Measurements from ENCODE around the gene VSX2. TPM values are rescaled to one million over a fixed set of nuclear protein-coding genes. Genes with fewer than 3 reads are reported as not detected.

Gene VSX2
- total RNA-seq, 1 donor from 2014 or later = not detected

- intact Hi-C loops (cut with micrococcal nuclease) = loop anchor here (1.0 to 5.0 kb wide), 5 partner anchors 46 to 579 kb away; partner anchors contain the start of genes ALDH6A1, DLST, ISCA2 and LIN52
- peaks cover 22% of the 10 kb centered on the region for H3K4me1 Mint-ChIP-seq (ENCODE audit: low read depth)
- H3K27ac Mint-ChIP-seq = peak within 1 kb of the TSS; percentile 86
- no peaks in the 10 kb centered on the region for H3K9me3 Mint-ChIP-seq
- H3K27me3 Mint-ChIP-seq (ENCODE audit: insufficient read depth) = no peaks in the 10 kb centered on the region
- H3K36me3 Mint-ChIP-seq (ENCODE audit: low read depth) = peaks cover 10% of the 10 kb centered on the region
- peak; percentile 79 for DNase-seq (ENCODE audit: low spot score)
- peak within 1 kb of the TSS; percentile 99 for H3K4me3 Mint-ChIP-seq
Observed at GRCh38 chr14:74302634-74303569, 63.7 kb downstream of the VSX2 start, which contains the start of gene ABCD4. Gene ABCD4, minus strand, starts transcription at chr14:74302934. Its CDS starts 22 bp downstream, at chr14:74302912.

GRCh38 chr14:74308695-74309094, 69.4 kb downstream of the VSX2 start:
- intact Hi-C loops (cut with micrococcal nuclease) = no loop called here
- no peaks in the 10 kb centered on the region for H3K9me3 Mint-ChIP-seq
- no peak overlapping the region for H3K4me3 Mint-ChIP-seq
- H3K4me1 Mint-ChIP-seq (ENCODE audit: low read depth) = no peaks in the 10 kb centered on the region
- no peak overlapping the region for H3K27ac Mint-ChIP-seq
- H3K27me3 Mint-ChIP-seq (ENCODE audit: insufficient read depth) = peaks cover 3% of the 10 kb centered on the region
- DNase-seq (ENCODE audit: low spot score) = no peak
- H3K36me3 Mint-ChIP-seq (ENCODE audit: low read depth) = no peaks in the 10 kb centered on the region

DNA sequence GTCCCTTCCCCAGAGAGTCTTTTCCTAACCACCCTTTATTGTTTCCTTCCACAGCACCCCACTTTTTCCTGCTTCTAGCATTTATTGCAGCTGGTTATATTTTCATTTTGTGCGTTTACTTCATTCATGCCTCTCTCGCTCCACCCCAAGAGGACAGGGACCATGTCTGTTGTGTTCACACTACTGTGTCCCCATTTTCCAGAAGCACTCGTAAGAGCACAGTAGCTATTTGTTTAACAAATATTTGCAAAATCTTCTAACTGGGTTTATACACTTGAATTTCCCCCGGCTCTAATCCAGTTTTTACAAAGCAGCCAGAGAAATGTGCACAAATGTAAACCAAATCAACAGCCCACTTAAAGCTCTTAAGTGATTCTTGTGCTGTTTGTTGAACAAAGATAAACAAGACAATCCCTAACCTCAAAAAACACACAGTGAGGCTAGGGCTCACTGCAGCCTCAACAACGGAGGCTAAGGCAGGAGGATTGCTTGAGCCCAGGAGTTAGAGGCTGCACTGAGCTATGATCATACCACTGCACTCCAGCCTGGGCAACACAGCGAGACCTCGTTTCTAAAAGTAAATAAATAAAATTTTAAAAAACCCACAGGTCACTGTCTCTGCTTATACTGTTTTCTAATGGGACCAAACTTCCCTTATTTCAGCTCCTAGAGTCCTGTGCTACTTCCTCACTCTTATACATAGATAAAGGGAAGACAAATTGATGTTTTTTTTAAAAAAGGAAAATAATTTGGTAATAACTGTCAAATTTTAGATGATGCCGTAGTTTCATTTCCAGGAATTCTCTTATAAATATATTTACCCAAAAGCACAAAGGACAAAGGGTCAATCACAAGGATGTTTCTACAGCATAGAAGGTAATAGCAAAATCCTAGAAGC, 70.1 kb downstream of the VSX2 start:
- no peak for DNase-seq (ENCODE audit: low spot score)
- peaks cover 3% of the 10 kb centered on the region for H3K27me3 Mint-ChIP-seq (ENCODE audit: insufficient read depth)
- no peak overlapping the region for H3K4me3 Mint-ChIP-seq
- no peaks in the 10 kb centered on the region for H3K4me1 Mint-ChIP-seq (ENCODE audit: low read depth)
- H3K36me3 Mint-ChIP-seq (ENCODE audit: low read depth) = no peaks in the 10 kb centered on the region
- intact Hi-C loops (cut with micrococcal nuclease) = no loop called here
- H3K27ac Mint-ChIP-seq = no peak overlapping the region
- H3K9me3 Mint-ChIP-seq = no peaks in the 10 kb centered on the region

DNA sequence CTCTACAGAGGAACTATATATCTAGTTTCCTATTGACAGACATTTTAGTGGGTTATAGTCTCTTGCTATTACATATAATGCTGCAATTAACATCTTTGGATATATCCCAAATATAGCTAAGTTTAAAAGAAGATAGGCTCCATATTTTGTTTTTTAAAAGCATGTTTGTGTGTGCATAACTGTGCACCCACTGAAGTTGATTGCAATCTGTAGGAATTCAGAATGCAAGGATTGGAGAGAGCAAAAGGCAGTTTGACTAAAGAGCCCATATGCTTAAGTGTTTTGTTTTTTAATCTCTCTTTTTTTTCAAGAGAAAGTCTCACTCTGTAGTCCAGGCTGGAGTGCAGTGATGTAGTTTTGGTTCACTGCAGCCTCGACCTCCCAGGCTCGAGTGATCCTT, 72.9 kb downstream of the VSX2 start:
- Mint-ChIP-seq H3K4me1 (ENCODE audit: low read depth) (no peaks in the 10 kb centered on the region), H3K4me3 (no peak overlapping the region), H3K9me3 (no peaks in the 10 kb centered on the region), H3K27me3 (ENCODE audit: insufficient read depth) (peaks cover 3% of the 10 kb centered on the region), H3K36me3 (ENCODE audit: low read depth) (no peaks in the 10 kb centered on the region), H3K27ac (no peak overlapping the region)
- intact Hi-C loops (cut with micrococcal nuclease) = no loop called here
- DNase-seq (ENCODE audit: low spot score) = no peak

Other genes starting within 250 kb of the VSX2 start
- 10.7 and 12.2 TPM in 2 replicates for gene ENTPD5, start 220.2 kb upstream of the VSX2 start, total RNA-seq
- gene BBOF1, start 220.1 kb upstream of the VSX2 start, total RNA-seq = 0.51 and 0.88 TPM in 2 replicates
- gene ALDH6A1, start 155.0 kb upstream of the VSX2 start, total RNA-seq = 10.8 and 11.0 TPM in 2 replicates
- gene LIN52, start 154.5 kb upstream of the VSX2 start, total RNA-seq = 15.9 and 17.2 TPM in 2 replicates
- gene ABCD4, start 63.5 kb downstream of the VSX2 start, total RNA-seq = 38.8 and 44.4 TPM in 2 replicates
- not detected in 2 replicates for gene VRTN, start 109.0 kb downstream of the VSX2 start, total RNA-seq
- gene SYNDIG1L, start 186.8 kb downstream of the VSX2 start, total RNA-seq = not detected in 2 replicates

Measured in activated T-helper 1 cell treated with anti-CD3 and anti-CD28 coated beads, Interleukin-12 subunit alpha, Interleukin-12 subunit beta, Interleukin-2, Interleukin-4 antibody, amounts not matched to agents 30 ng/mL and 10 ng/mL and 1 ng/mL, durations not matched to agents 14 hours and 24 hours and 36 hours (primary cell).